GM18517 (cell line): ENCODE data around the gene KRT71.
"Not testable (repeated sequence)": the region's sequence is repeated elsewhere in the genome, so short reads cannot be mapped to it uniquely, and the experiment has no call there.

Experiments
- ATAC-seq: cut with Tn5 transposase; IDR thresholded peaks from one replicate; pipeline ENCODE4 v1.9.1; 2021; ENCODE audit warnings: mild to moderate bottlenecking, moderate library complexity; ENCODE audit not compliant: unreplicated experiment

KRT71 gene

DNA sequence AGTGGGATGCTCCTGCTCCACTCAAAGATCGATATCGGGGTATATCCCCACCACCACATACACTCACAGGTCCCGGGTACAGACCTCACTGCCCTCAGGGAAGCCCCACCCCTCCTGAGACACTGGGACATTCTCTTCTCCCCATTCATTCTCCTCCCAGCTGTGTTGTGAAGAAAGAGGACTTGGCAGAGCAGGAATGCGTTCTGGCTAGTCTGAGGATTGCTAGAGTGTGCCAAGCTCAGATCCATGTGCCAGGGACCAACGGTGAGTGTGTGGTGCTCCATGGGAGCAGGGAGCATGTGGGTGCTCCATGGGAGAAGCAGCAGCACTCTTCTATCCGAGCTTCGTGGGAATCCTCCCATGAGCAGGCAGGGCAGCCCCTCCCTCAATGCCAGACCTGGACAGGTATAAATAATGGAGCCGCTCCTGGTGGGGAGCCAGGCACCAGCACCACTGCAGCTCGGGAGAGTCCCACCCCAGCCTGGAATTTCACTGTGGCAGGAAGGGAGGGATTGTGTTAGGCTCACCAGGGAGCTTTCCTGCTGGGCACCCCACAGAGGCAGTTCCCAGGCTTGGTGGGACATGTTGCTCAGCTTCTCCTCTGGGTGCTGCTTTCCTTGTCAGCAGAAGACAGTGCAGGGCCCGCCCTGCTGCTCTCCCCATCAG lies 30.5 kb downstream of the KRT71 start:
- ATAC-seq: no peak

DNA sequence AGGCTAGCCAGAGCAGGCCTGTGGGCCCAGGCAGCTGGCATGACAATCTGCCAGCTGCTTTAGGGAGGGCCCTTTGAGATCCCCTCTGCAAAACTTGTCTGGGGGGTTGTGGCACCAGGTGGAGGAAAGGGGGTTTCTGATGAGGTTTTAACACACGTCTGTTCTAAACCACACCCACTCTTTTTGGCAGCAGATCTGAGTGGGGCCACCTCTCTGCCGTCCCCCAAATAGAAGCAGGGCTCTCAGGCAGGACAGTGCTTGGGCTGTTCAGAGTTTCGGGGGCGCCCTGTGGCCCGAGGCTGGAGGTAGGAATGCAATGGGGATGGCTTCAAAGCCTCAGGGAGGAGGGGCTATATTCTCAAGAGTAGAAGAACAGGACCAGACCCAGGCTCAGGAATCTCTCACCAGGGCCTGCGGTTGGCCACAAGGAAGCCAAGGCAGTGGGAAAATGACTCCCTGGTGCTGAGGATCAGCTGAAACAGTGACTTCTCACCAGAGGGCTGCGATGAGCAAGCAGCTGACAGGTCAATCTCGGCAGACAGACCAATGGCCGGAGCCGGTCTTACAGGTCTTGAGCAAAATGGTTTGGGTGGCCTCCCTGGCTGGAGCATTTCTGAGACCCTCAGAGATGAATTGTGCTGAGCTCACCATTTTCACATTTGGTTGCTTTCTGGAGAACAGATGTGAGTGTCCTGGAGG lies 31.2 kb downstream of the KRT71 start:
- ATAC-seq: no peak

DNA sequence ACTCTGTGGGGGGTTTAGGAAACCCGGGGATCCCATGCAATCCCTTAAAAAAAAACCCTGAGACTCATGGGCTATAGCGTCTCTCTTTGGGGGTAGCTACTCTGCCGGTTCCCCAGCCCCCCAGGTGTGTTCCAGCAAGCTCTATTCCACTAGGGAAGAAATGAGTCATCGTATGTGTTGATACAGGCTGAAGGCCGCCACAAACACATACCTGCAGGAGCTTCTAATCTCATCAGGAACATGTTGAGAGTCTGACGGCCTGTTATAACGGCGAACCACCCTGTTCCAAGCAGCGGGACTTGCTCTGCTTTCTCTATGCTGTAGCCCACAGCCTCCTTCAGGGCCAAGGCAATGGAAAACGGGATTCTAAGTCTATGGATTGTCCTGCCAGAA lies 31.8 kb downstream of the KRT71 start:
- ATAC-seq: no peak

DNA sequence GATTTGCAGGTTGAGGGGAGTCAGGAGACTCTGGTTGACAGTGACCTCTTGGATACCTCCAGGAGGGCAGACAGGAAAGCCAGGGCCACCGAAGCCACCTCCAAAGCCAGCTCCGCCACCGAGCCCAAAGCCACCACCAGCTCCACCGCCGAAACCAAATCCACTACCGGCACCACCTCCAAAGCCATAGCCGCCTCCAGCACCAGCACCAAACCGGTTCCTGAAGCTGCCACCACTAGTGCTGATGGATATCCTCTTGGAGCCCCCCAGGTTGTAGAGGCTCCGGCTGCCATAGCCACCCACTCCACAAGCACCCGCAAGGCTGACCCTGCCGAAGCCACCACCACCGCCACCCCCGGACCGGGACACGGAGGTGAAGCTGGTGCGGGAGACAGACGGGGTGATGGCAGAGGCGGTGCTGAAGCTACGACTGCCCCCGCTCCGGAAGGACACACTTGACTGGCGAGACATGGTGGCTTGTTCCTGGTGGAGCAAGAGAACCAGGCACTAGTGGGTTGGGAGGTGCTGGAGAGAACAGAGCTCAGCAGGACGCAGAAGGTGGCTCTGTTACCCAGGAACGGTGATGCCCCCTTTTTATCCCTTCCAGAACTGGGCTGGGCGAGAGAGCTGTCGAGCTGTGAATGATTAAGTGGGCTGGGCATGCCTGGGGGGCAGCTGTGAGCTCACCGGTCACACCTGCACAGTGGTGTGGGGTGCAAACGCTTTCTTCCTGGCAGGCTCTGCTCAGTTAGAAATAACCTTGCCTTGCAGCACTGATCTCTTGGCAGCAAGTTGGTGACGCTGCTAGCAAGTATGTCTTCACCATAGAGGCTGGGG lies 32.9 kb downstream of the KRT71 start, which contains the start of gene KRT5:
KRT5 (minus strand) TSS at position 569 of the 837 bp plus-strand sequence; CDS start at position 471, 98 bp downstream.
- ATAC-seq: no peak

DNA sequence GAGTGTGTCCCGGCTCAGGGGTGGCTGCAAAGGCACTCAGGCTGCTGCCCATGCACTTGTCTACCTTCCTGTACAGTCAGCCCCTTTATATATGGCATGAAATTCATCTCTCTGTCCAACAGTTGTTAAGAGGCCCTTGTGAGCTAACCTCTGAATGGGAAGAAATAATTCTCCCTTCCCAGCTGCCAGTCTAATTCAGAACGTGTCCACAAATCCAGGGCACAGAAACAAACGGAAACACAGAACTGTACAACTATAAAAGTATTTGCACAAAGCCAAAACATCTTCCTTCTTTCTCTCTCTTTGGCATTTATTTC lies 33.6 kb downstream of the KRT71 start:
- ATAC-seq: no peak

DNA sequence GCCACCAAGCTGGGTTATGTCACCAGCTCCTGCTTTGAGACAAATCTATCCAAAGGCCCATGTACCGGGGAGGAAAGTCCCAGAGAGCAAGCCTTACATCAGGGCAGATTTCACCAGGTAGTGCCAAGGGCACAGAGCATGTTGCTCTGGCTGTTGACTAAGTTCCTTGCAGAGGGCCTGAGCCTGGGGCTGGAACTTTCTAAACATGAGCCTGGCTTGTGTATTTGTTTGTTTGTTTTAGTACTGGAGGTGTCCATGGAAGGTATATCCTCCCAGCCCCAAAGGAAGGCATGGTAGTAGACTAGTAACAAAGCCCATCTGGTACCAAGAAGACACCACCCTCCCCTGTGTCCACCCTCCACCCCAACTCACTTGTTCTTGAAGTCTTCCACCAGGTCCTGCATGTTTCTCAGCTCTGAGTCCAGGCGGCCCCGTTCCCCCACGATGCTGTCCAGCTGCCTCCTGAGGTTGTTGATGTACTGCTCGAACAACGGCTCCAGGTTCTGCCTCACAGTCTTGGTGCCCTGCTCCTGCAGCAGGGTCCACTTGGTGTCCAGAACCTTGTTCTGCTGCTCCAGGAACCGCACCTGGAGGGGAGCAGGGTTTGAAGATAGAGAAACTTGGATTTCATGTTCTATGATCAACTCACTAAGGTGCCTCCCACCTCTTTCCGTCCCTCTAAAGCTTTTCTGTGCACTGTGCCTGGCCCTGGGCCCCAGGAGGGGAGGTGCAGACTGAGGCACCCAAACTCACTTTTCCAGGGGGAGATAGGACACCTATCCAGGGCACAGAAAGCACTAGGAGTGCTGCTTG lies 34.2 kb downstream of the KRT71 start:
- no peak for ATAC-seq

DNA sequence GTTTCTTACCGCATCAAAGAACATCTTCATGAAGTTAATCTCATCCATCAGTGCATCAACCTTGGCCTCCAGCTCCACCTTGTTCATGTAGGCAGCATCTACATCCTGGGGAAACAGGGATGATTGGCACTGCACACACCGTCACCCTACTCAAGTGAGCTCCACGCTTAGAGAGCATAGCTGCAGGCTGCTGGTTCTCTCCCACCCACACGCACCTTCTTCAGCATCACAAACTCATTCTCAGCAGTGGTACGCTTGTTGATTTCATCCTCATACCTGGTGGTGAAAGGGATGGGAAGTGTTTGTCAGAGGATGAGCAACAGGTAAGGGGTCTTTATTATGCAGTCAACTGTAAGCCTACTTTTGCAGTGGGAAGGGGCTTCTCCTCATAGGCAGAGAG lies 35.1 kb downstream of the KRT71 start:
- ATAC-seq: no peak

DNA sequence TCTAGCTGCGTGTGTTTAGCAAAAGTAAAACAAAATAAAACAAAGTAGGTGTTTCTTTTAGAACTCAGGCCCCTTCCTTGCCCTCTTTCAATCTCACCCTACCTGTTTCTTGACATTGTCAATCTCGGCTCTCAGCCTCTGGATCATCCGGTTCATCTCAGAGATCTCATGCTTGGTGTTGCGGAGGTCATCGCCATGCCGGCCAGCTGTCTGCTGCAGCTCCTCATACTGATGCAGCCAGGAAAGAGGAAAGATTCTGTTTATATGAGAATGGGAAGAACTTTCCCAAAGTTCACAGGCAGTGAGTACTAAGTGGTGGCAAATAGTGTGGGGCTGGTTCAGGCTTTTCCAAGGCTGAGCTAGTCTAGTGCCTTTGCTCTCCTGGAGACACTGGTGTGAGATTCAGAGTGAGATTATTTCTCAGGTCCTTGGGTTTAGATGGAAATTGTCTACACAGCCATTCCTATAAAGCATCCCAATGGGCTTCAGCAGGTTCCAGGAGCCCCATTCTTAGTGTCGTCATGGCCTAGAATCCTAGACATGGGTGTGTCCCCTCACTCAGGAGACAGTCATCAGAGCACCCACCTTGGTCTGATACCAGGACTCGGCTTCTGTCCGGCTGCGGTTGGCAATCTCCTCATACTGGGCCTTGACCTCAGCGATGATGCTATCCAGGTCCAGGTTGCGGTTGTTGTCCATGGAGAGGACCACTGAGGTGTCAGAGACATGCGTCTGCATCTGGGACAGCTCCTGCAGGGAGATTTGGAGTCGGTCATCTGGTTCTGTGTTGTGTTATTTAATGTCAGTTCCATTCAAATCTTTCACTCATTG lies 35.7 kb downstream of the KRT71 start:
- ATAC-seq: no peak

DNA sequence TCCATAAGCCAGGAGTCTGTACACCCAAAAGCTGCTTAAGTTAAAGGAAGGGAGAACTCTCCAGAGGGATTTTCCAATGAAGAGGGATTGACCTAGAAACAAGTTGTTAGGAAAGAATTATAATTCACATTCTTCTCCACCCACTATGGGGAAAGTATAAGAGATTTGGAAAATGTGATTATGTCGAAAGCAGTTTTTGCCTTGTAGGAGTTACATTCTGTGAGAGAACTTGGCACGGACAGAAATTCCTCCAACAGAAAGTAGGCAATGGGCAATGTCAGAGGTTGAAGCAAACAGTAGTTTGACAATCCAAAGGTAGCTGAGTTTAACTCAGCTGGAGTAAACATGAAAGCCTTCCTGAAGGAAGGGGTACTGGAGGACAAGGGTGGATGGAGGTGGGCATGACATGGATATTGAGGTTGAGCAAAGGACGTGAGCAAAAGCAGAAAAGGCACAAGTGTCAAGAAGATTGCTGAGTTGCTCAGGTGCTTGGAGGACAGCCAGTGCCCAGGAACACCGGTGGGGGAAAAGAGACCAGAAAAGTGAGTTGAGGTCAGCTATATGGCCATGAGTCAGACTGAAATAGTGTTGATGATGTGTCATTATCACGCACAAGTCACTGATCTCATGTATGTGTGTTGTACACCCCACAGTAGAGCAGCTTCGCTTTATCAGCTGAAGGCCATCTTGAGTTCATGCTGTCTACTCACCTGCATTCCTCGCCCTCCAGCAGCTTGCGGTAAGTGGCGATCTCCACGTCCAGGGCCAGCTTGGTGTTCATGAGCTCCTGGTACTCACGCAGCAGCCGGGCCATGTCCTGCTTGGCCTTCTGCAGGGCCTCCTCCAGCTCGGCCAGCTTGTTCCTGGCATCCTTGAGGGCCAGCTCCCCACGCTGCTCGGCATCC lies 36.8 kb downstream of the KRT71 start:
- ATAC-seq: no peak

DNA sequence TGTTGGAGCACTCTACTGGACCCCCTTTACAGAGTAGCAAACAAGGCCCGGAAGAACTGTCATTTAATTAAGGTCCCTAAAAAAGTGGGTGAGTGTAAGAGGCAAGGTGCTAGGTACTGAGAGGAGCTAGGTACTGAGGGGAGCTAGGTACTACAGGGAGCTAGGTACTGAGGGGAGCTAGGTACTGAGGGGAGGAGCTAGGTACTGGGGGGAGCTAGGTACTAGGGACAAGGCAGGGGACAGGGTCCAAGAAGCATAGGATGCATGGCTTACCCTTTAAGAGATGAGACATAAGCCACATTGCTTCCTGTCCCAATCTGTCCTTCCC lies 37.7 kb downstream of the KRT71 start:
- no peak for ATAC-seq

DNA sequence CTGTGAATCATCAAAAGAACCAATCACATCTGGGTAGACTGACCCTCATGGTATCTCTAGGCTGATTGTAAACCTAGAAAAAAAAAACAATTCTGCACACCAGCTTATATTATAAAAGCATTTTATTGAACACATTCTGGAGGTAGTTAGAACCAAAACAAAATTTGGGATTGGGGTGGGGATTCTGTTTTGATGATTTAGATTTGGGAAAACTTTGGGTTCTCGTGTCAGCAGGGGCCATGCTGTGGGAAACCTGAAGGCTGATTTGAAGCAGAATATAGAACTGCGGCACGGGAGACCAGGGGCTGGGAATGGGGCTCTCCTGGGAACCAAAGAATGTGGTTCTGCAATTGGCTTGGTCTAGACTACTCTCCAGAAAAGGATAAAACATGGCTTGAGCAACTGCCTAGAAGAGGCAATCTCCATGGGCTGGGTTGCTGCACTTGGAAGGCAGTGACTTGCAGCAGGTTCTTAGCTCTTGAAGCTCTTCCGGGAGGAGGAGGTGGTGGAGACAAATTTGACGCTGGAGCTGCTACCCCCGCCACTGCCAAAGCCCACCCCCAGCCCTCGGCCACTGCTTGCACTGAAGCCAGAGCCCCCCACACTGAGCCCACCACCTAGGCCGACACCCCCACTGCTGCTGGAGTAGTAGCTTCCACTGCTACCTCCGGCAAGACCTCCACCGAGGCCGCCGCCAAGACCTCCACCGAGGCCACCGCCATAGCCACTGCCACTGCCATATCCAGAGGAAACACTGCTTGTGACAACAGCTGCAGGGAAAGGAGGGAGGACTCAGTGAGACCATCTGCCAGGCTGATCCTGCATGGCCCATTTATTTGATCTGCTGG lies 38.2 kb downstream of the KRT71 start:
- no peak for ATAC-seq

DNA sequence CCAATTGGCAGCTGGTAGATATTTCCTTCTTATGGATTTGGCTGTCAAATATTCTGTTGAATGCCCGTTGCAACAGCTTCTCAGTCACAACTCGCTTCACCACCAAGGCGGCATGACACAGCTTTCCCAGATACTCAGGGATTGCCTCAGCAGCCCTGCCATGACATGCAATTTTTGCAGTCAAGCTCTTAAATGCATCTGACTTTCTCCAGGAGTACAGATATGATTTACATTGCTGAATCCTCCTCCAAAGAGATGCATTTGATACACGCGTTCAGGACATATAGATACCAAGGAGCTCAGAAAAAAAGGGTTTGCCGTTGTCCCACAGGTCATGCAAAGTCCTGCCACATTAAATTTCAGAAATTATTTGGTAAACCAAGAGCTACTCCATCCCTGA lies 39.2 kb downstream of the KRT71 start:
- no peak for ATAC-seq

DNA sequence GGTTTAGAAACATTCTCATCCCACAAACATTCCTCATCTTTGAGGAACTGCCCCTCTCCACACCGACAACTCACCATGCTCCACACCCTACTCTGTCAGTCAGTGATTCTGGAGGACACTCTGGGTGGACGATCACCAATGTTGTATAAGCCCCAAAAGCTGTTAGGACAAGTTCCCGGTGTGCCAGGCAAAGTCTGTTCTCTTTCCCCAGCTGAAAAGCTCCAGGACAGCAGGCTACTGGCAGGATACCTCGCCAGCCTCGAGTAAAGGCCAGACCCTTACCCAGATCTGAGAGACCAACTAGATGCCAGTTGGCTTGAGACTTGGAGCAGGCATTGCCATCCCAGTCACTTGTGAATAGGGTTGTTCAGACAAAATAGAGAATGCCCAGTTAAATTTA lies 44.7 kb downstream of the KRT71 start:
- ATAC-seq: no peak

DNA sequence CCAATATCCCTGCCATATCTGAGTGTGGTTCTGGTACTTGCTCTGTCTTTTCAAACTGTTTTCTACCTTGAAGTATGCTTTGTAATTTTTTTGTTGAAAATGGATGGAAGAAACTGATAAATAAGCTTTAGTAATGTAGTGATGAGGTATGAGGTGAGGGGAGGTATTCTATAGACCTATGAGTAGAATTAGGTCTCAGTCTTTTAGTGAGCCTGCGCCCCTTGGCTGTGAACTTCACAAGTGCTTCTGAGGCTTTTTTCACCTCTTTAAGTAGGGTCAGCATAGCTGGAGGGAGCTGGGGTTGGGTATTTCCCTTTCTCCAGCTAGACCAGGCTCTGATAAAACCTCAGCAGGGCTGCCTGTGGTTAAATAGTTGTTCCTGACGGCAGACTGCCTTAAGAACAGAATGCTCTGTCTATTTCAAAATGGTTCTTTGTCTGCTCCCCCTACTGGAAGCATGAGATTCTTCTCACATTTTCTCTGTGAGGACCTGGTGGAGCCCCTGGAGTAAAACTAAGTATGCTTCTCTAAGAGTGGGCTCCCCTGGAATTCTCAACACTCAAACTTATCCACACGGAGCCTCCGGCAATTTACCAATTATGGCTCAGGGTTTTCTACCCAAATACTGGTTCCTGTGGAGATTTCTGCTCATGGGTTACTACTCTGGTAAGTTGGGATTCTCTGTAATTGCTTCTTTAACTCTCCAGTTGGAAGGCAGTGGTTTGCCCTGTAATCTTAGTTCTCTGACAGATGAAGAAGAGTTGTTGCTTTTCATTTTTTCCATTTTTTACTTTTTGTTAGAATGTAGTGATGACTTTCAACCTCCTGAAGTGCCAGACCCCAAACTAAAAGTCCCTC lies 45.9 kb downstream of the KRT71 start:
- no peak for ATAC-seq

DNA sequence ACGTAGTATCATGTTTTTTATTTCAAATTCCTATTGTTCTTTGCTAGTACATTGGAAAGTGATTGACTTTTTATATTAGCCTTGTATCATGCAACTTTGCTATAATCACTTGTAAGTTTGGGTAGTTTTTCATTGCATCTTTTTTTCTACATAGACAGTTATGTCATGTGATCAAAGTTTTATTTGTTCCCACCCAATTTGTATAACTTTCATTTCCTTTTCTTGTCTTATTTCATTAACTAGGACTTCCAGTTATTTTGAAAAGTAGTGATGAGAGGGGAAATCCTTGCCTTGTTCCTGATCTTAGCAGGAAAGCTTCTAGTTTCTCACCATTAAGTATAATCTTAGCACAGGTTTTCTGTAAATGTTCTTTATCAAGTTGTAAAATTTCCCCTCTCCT lies 50.1 kb downstream of the KRT71 start:
- ATAC-seq: no peak

DNA sequence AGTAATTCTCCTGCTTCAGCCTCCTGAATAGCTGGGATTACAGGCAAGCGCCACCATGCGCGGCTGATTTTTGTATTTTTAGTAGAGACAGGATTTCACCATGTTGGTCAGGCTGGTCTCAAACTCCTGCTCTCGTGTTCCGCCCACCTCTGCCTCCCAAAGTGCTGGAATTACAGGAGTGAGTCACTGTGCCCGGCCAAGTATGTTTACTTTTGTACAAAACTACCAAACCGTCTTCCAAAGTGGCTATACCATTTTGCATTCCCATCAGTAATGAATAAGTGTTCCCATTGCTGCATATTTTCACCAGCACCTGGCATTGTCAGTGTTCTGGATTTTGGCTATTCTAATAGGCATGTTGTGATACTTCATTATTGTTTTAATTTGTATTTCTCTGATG lies 51.5 kb downstream of the KRT71 start:
- ATAC-seq: no peak

DNA sequence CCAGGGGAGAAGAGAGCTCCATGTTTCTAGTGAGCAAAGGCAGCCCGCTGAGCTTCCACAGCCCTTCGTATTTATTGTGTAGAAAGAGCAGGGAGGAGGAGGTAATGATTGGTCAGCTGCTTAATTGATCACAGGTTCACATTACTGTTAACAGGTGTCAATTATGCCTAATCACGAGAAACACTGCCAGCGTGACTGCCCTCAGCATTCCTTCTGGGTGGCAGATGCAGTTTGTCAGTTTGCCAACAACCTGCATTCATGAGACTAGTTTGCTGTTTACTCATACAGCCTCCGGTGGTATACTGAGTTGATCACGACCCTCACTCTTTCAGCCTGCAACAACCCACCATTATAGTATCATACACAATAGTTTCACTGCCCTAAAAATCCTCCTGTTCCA lies 52.4 kb downstream of the KRT71 start:
- ATAC-seq: not testable (repeated sequence)
